Kidney epithelial cell (primary cell): Measurements from ENCODE around the gene GLO1. TPM values are rescaled to one million over a fixed set of nuclear protein-coding genes. Genes with fewer than 3 reads are reported as not detected.

Experiments
- DNase-seq: peaks from one replicate; pipeline ENCODE4 v3.0.0-alpha.2; 2010; ENCODE audit warnings: low read depth
- H3K27me3 ChIP-seq: 2 replicates; pipeline ENCODE4 v1.6.0; 2011; ENCODE audit warnings: low read length; ENCODE audit not compliant: control insufficient read depth, insufficient read depth
- H3K36me3 ChIP-seq: 2 replicates; pipeline ENCODE4 v1.5.1; 2011; ENCODE audit warnings: low read length; ENCODE audit not compliant: control insufficient read depth, insufficient read depth
- H3K4me3 ChIP-seq: 2 replicates; pipeline ENCODE4 v1.5.1; 2011; ENCODE audit warnings: low read depth, mild to moderate bottlenecking, control low read depth, low read length
- CTCF ChIP-seq: IDR thresholded peaks from 2 replicates; pipeline ENCODE4 v1.5.1; 2011; ENCODE audit warnings: mild to moderate bottlenecking, moderate library complexity, low read length, control low read depth, inconsistent platforms; ENCODE audit not compliant: insufficient read depth, poor library complexity, severe bottlenecking
- total RNA-seq: library from RNA; depleted of rRNA; stranded (reverse); fragments of >200 nt; gene quantifications from 2 replicates; pipeline ENCODE4 v1.2.3, GENCODE V29; 2015

The GLO1 gene
- 168 and 195 TPM in 2 replicates for total RNA-seq

DNA sequence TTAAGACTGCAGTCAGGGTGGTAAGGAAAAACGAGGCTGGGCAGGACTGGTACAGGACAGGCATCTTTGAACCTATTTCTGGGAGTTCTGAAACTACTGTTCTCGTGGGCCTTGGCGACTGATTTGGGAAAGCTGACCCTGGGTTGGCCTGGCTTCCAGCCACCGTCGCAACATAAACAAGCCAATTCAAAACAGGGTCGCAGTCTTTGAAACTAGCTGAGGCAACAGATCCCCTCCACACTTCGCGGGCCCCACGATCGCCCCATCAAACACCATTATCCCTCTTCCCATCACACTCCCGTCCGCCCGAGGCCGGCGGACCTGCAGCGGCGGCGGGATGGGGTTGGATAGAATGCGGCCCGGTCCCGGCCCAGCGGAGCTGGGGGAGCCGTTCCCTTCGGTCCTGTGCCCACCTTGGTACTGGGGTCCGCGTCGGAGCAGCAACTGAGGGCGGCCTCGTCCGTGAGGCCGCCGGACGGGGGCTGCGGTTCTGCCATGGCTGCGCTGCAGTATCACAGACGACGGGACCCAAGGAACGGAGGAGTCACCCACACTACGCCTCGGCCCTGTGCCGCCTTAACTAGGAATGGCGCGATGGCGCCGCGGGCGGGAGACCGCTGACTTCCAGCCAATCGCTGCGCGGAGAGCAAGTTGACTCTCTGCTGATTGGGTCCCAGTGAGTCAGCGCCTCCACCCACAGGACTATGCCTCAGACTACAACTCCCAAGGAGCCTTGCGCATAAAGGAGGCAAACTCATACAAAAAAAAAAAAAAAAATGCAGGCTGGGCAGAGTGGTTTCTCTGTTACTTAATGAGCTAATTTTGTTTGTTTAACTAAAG is at the start of gene GLO1:
Gene GLO1 (minus strand): TSS at position 588 of the 840 bp plus-strand sequence. CDS start 91 bp downstream, at position 497.
- no peak for TF ChIP-seq CTCF
- H3K27me3 ChIP-seq, result no peaks in the 10 kb centered on the region
- no peaks in the 10 kb centered on the region for H3K36me3 ChIP-seq
- peak within 1 kb of the TSS; percentile 88 for H3K4me3 ChIP-seq
- peak; percentile 98 for DNase-seq

DNA sequence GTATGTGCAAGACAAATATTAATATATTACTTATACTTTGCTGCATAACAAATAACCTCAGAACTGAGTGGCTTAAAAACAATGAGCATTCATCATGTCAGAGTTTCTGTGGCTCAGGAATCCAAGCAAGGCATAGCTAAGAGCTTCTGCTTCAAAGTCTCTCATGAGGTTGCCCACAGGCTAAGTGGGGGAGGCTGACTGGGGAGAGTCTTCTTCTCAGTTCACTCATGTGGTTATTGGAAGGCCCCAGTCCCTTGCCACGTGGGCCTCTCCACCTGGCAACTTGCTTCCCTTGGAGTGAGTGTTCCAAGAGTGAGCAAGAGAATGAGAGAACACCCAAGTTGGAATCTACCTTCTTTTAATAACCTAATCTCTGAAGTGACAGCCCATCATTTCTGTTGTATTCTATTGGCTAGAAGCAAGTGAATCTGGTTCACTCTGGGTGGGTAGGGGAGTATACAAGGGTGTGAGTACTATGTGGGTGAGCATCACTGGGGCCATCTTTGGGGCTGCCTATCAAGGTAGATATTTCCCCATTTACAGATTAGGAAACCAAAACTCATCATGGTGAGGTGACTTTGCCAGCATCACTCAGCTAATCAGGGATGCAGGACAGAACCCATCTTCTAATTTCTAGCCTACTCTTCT is 48.1 kb upstream of the GLO1 start:
- Histone ChIP-seq H3K4me3 (no peak overlapping the region), H3K36me3 (no peaks in the 10 kb centered on the region), H3K27me3 (no peaks in the 10 kb centered on the region)
- DNase-seq, result no peak
- no peak for TF ChIP-seq CTCF

DNA sequence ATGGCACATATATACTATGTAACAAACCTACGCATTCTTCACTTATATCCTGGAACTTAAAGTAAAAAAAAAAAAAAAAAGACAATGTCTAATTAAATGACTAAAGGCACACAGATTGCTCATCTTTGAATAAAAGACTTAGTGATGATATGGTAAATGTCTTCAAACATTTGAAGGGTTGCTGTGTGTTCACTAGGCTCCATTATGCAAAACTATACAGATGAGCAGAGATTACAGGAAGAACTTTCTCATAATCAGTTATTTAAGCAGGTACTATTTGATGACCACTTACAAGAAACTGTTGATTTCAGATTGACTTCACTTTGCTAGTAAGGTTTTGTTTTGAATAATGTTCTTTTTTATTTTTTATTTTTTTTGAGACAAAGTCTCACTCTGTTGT is 46.5 kb upstream of the GLO1 start:
- H3K4me3 ChIP-seq, result no peak overlapping the region
- TF ChIP-seq CTCF, result no peak
- H3K27me3 ChIP-seq, result no peaks in the 10 kb centered on the region
- no peaks in the 10 kb centered on the region for H3K36me3 ChIP-seq
- DNase-seq, result no peak

DNA sequence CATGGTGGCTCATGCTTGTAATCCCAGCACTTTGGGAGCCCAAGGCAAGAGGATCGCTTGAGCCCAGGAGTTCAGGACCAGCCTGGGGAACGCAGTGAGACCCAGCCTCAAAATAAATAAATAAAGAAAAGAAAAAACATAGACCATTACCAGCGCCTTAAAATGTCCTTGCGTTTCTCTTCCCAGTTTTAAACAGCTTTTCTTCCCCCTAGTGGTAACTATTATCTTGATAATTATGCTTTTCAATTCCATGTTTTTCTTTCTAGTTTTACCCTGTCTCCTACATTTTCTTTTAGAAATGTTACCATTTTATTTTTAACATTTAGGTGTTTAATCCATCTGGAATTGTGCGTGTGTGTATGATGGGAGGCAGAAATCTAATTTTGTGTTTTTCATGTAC is 36.6 kb upstream of the GLO1 start:
- Histone ChIP-seq H3K36me3 (no peaks in the 10 kb centered on the region), H3K27me3 (no peaks in the 10 kb centered on the region), H3K4me3 (no peak overlapping the region)
- no peak for TF ChIP-seq CTCF
- no peak for DNase-seq

DNA sequence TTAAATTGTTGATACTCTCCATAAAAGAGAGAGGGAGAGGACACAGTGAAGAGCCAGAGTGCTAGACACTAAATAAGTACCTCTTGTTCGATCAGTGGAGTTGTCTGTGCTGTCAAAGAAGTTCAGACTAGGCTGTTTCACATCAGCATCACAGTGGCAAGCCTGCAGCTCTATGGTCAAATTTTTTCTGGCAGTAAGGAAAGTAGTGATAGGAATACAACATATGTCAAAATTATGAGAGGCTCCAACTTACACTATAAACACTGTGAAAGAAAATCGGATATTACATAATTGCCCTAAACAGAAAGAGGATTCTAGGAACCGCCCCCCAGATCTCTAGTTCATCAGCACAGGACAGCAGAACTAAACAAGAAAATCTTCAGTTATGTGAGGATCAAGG is 35.3 kb upstream of the GLO1 start:
- no peak for TF ChIP-seq CTCF
- Histone ChIP-seq H3K4me3 (no peak overlapping the region), H3K27me3 (no peaks in the 10 kb centered on the region), H3K36me3 (no peaks in the 10 kb centered on the region)
- DNase-seq, result no peak
